ENCODE data around the gene CDS2. TPM values are rescaled to one million over a fixed set of nuclear protein-coding genes. Genes with fewer than 3 reads are reported as not detected.

CDS2 gene
- total and polyA plus RNA-seq, 5 donors from 2014 or later = 47.6 to 77.9 (median 55.3) TPM

Other genes starting within 250 kb of the CDS2 start
- 19.6 TPM for gene SLC23A2, start 125.5 kb upstream of the CDS2 start, total RNA-seq
- 1 to 10 TPM; 3.7 to 5.2 (median 4.3) TPM for gene SLC23A2, start 125.5 kb upstream of the CDS2 start, polyA plus RNA-seq
- 48.3 TPM for gene TMEM230, start 13.9 kb upstream of the CDS2 start, total RNA-seq
- 100 to 1,000 TPM; 158 to 237 (median 214) TPM for gene TMEM230, start 13.9 kb upstream of the CDS2 start, polyA plus RNA-seq
- 33.0 TPM for gene PCNA, start 7.0 kb upstream of the CDS2 start, total RNA-seq
- 10 to 100 TPM; 67.5 to 89.9 (median 76.2) TPM for gene PCNA, start 7.0 kb upstream of the CDS2 start, polyA plus RNA-seq
- gene PROKR2, start 189.9 kb downstream of the CDS2 start, total RNA-seq = not detected
- gene PROKR2, start 189.9 kb downstream of the CDS2 start, polyA plus RNA-seq = not detected